Gastroesophageal sphincter (tissue), 3 donors: ENCODE results near the gene SUCNR1.

Source experiments
- CTCF ChIP-seq, 4 experiments: fragments of 200-600 bp in 2 of 4; fragments of 450-650 bp in 2 of 4; sonication (generic) in 1 of 4; IDR thresholded peaks; one replicate each; pipeline ENCODE4 v1.5.1; 2017 to 2019; ENCODE audit warnings: antibody characterized with exemption in 4 of 4, mild to moderate bottlenecking in 2 of 4, moderate library complexity in 2 of 4
- EP300 ChIP-seq: sonication (generic); formaldehyde crosslinking; IDR thresholded peaks from one replicate; pipeline ENCODE4 v1.6.1; 2017; ENCODE audit warnings: antibody characterized with exemption, mild to moderate bottlenecking
- POLR2A ChIP-seq, 2 donors: fragments of 450-650 bp; IDR thresholded peaks; one replicate each; pipeline ENCODE4 v1.6.1; 2017; ENCODE audit warnings: antibody characterized with exemption in 2 of 2, mild to moderate bottlenecking in 2 of 2, moderate library complexity in 1 of 2
- POLR2AphosphoS5 ChIP-seq: sonication (generic); formaldehyde crosslinking; IDR thresholded peaks from one replicate; pipeline ENCODE4 v1.6.1; 2017; ENCODE audit warnings: antibody characterized with exemption

- TF ChIP-seq CTCF (IDR thresholded peaks at IDR 0.05) = no peak
- no peak for TF ChIP-seq POLR2AphosphoS5
- TF ChIP-seq POLR2A (IDR thresholded peaks at IDR 0.05) = no peak
- TF ChIP-seq EP300 = no peak
These were observed 53.5 kb downstream of the SUCNR1 start for GRCh38 chr3:151926956-151927355.
